Measurements from ENCODE around the gene CD22.

CD22 gene

DNA sequence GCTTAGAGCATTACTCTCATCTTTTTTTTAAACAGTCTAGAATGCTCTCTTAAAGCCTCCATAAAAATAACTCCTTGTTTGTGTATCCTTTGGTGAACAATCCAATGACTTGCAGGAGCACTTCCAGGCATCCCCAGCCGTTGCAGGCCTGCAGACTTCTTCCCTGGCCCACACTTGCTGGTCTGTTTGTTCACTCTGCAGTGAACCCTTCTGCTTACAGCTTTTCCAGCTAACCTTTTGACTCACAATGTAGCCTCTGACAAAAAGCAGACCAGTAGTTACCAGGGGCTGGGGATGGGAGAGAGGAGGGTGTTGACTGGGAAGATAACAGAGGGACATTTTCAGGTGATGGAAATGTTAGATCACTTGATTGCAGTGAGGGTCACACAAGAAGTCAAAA is 51.0 kb downstream of the CD22 start:
- no peak for DNase-seq (ENCODE audit: low spot score)
- H3K27ac ChIP-seq: no peak overlapping the region
- TF ChIP-seq, protein P1, sequence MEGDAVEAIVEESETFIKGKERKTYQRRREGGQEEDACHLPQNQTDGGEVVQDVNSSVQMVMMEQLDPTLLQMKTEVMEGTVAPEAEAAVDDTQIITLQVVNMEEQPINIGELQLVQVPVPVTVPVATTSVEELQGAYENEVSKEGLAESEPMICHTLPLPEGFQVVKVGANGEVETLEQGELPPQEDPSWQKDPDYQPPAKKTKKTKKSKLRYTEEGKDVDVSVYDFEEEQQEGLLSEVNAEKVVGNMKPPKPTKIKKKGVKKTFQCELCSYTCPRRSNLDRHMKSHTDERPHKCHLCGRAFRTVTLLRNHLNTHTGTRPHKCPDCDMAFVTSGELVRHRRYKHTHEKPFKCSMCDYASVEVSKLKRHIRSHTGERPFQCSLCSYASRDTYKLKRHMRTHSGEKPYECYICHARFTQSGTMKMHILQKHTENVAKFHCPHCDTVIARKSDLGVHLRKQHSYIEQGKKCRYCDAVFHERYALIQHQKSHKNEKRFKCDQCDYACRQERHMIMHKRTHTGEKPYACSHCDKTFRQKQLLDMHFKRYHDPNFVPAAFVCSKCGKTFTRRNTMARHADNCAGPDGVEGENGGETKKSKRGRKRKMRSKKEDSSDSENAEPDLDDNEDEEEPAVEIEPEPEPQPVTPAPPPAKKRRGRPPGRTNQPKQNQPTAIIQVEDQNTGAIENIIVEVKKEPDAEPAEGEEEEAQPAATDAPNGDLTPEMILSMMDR (conservative IDR thresholded peaks at IDR 0.05; ENCODE audit: low read depth): no peak
- POLR2A ChIA-PET (ENCODE audit: low non-redundant PET): no interaction called here
- CTCF ChIA-PET: no interaction called here

DNA sequence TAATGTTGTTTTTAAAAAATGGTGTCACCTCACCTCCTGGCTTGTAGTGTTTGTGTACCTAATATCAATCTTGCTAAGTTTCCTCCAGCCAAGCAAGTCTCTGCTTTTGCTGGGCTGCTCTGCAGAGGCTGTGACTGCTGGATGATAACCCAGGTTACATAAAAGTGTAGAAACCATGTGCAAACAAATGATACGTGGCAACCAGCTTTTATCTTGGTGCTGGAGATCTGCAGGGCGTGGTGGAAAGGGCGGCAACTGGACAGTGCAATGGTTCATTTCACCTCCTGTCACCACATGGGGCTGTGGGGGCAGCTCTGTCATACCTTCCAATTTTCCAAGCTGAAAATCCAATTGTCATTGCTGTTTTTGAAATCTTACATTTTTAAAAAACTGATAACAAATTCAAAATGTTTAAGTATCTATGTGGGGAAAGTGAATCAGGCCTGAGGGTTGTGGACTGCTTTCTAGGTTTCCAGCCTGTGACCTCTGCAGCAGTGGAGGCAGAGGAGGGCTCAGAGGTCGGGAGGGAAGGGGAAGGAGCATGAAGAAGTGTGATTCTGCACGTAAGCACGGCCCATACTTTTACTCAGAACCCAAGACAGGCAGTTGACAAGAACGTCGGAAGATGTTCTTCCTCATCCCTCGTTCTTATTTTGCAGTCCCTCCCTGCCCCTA is 51.6 kb downstream of the CD22 start:
- H3K27ac ChIP-seq: no peak overlapping the region
- POLR2A ChIA-PET (ENCODE audit: low non-redundant PET): no interaction called here
- CTCF ChIA-PET: no interaction called here
- TF ChIP-seq, protein P1 (conservative IDR thresholded peaks at IDR 0.05; ENCODE audit: low read depth): no peak
- DNase-seq (ENCODE audit: low spot score): no peak

GRCh38 chr19:35381318-35381717 is 52.3 kb downstream of the CD22 start:
- ChIA-PET POLR2A (ENCODE audit: low non-redundant PET) (no interaction called here), CTCF (no interaction called here)
- TF ChIP-seq, protein P1 (conservative IDR thresholded peaks at IDR 0.05; ENCODE audit: low read depth): no peak

GRCh38 chr19:35381926-35382325 is 52.9 kb downstream of the CD22 start:
- no peak for DNase-seq (ENCODE audit: low spot score)
- TF ChIP-seq, protein P1 (conservative IDR thresholded peaks at IDR 0.05; ENCODE audit: low read depth): no peak
- no peak overlapping the region for H3K27ac ChIP-seq
- ChIA-PET POLR2A (ENCODE audit: low non-redundant PET) (no interaction called here), CTCF (no interaction called here)

More at GRCh38 chr19:35381318-35381717, 52.3 kb downstream of the CD22 start:
- H3K27ac ChIP-seq: no peak overlapping the region
- DNase-seq (ENCODE audit: low spot score): no peak

DNA sequence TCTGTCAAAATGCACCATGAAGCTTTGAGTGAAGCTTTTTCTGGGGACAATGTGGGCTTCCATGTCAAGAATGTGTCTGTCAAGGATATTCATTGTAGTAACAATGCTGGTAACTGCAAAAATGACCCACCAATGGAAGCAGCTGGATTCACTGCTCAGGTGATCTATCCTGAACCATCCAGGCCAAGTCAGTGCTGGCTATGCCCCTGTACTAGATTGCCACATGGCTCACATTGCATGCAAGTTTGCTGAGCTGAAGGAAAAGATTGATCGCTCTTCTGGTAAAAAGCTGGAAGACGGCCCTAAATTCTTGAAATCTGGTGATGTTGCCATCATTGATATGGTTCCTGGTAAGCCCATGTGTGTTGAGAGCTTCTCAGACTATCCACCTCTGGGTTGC is 54.5 kb downstream of the CD22 start:
- H3K27ac ChIP-seq: no peak overlapping the region
- POLR2A ChIA-PET (ENCODE audit: low non-redundant PET): no interaction called here
- DNase-seq (ENCODE audit: low spot score): no peak
- TF ChIP-seq, protein P1 (conservative IDR thresholded peaks at IDR 0.05; ENCODE audit: low read depth): no peak
- CTCF ChIA-PET: interaction anchor here (0.6 kb wide), 1 partner anchor 79 kb away, joined by 3 read pairs; no protein-coding TSS in a partner anchor

GRCh38 chr19:35388277-35389054 is 59.5 kb downstream of the CD22 start:
- no peak for DNase-seq (ENCODE audit: low spot score)
- CTCF ChIA-PET: interaction anchor here (0.6 kb wide), 1 partner anchor 39 kb away, joined by 3 read pairs; no protein-coding TSS in a partner anchor
- POLR2A ChIA-PET (ENCODE audit: low non-redundant PET): no interaction called here
- H3K27ac ChIP-seq: no peak overlapping the region
- TF ChIP-seq, protein P1 (conservative IDR thresholded peaks at IDR 0.05; ENCODE audit: low read depth): no peak

All from RWPE1 (cell line).